ENCODE results near the gene ZNF616.

Gene ZNF616

DNA sequence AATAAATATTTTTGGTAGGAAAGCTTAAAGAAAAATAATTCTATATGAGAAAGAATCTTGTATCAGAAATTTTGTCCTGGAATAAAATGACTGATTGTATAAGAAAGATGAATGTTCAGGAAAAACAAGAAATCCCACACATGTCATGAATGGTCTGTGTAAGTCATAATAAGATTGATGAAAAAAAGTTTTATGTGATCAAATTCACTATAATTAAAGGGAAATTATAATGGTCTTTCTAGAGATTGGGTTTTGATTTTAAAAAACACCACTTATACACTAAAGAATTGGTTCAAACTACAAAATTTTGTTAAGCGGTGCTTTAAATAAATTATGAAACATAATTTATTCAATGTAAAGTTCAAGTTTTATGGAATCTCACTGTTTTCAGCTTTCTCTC, 37.0 kb downstream of the ZNF616 start:
- DNase-seq: no peak

GRCh38 chr19:52101866-52102562, 37.7 kb downstream of the ZNF616 start:
- no peak for DNase-seq

- peak; percentile 67 for DNase-seq
Measured at GRCh38 chr19:52099497-52100138, 40.1 kb downstream of the ZNF616 start.

- peak; percentile 29 for DNase-seq
Measured at GRCh38 chr19:52096416-52096815, 43.3 kb downstream of the ZNF616 start.

- DNase-seq: peak; percentile 97
Measured at GRCh38 chr19:52095172-52096014, 44.3 kb downstream of the ZNF616 start, which contains the start of gene ZNF841. TSS of gene ZNF841 (minus strand) at chr19:52095765. CDS start at chr19:52084801, 10,964 bp downstream.

- DNase-seq: peak; percentile 31
Measured at GRCh38 chr19:52094526-52095130, 45.1 kb downstream of the ZNF616 start.

- no peak for DNase-seq
Measured at GRCh38 chr19:52086481-52086880, 53.3 kb downstream of the ZNF616 start.

DNA sequence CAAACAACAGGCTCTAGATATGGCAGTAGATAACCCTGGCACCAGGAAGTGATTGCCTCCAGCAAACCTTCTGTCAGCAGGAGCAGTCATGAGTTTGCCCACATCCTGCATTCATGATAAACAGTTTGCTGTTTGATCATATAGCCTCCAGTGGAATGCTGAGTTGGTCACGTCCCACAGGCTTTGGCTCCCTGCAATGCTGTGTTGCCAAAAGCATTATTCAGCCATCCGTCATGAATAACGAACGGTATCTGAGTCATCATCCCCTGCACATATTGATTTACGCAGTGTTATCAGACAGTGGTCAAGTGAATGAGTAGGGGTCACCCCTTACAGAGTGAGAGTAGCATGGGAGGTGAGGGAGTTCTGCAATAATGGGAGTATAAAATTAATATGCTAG, 69.2 kb downstream of the ZNF616 start:
- DNase-seq: no peak

DNA sequence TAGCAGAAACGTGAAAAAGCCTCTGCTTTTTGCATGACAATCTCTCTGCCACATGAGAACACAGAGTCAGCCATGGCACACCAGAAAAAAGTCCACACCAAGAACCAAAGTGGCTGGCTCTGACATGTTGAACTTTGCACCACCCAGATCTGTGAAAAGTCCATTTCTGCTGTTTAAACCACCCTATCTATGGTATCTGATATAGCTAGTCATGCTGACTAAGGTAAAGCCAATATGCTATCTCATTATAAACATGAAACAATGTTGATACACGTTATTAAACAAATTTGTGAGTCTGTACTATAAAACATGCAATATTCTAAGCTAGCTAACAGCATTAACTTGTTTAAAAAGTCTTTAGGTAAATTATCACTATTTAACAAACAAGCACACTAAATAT, 70.1 kb downstream of the ZNF616 start:
- no peak for DNase-seq

DNA sequence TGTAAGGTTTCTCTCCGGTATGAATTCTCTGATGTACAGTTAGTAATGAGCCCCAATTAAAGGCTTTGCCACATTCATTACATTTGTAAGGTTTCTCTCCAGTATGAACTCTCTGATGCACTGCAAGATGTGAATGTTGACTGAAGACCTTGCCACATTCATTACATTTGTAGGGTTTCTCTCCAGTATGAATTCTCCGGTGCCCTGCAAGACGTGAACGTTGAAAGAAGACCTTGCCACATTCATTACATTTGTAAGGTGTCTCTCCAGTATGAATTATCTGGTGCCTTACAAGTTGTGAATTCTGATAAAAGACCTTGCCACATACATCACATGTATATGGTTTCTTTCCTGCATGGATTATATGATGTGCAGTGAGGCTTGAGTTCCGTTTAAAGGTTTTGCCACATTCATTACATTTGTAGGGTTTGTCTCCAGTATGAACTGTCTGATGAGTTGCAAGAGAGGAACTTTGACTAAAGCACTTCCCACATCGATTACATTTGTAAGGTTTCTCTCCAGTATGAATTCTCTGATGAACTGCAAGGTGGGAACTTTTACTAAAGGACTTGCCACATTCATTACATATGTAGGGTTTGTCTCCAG, 73.4 kb downstream of the ZNF616 start:
- no peak for DNase-seq

DNA sequence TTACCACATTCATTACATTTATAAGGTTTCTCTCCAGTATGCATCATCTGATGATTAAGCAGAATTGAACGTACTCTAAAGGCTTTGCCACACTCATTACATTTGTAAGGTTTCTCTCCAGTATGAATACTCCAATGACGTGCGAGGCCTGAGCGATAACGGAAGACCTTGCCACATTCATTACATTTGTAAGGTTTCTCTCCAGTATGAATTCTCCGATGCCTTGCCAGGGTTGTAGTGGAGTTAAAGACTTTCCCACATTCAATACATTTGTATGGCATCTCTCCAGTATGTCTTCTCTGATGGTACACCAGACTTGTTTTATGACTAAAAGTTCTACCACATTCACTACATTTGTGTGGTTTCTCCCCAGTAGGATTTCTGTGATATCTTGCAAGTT, 74.3 kb downstream of the ZNF616 start:
- DNase-seq: no peak

Measured in DMS53 (cell line).